ENCODE results near the gene PRDX5. TPM values are rescaled to one million over a fixed set of nuclear protein-coding genes. Genes with fewer than 3 reads are reported as not detected.

PRDX5 gene
- total and polyA plus RNA-seq, 4 donors, result 165 to 777 (median 374) TPM

GRCh38 chr11:64294774-64295173, 23.1 kb upstream of the PRDX5 start:
- Histone ChIP-seq H3K9ac (ENCODE audit: insufficient read depth in 1 of 2, low read length in 2 of 2) (no peak overlapping the region), H3K27ac (ENCODE audit: low read depth in 1 of 2, low read length in 1 of 2) (no peak overlapping the region), H3K27me3 (ENCODE audit: control insufficient read depth in 3 of 3, insufficient read depth in 3 of 3, low read length in 2 of 3) (peaks cover 0 to 80% (median 69%) of the 10 kb centered on the region in 3 donors), H3K4me1 (ENCODE audit: control insufficient read depth in 5 of 5, insufficient read depth in 5 of 5, low read length in 5 of 5) (peaks cover 0 to 20% (median 9%) of the 10 kb centered on the region in 5 donors), H3K36me3 (ENCODE audit: control insufficient read depth in 4 of 4, insufficient read depth in 4 of 4, low read length in 4 of 4) (no peaks in the 10 kb centered on the region), H3K4me3 (no peak overlapping the region), H3K9me3 (ENCODE audit: control insufficient read depth in 4 of 4, insufficient read depth in 3 of 4, low read length in 3 of 4) (peaks cover 0 to 5% (median 0%) of the 10 kb centered on the region in 4 donors)
- ATAC-seq (ENCODE audit: insufficient read depth, low FRiP score) (no peak), DNase-seq (no peak)
- TF ChIP-seq CTCF (IDR thresholded peaks at IDR 0.05; ENCODE audit: control extremely low read depth, extremely low read depth), result no peak
- 60 to 73% methylated on average over 3 of the region's 3 CpGs for WGBS, 2 donors

GRCh38 chr11:64295760-64296159, 22.2 kb upstream of the PRDX5 start:
- ATAC-seq (ENCODE audit: insufficient read depth, low FRiP score), result no peak
- Histone ChIP-seq H3K9me3 (ENCODE audit: control insufficient read depth in 4 of 4, insufficient read depth in 3 of 4, low read length in 3 of 4) (peaks cover 0 to 4% (median 0%) of the 10 kb centered on the region in 4 donors), H3K27me3 (ENCODE audit: control insufficient read depth in 3 of 3, insufficient read depth in 3 of 3, low read length in 2 of 3) (peaks cover 0 to 82% (median 71%) of the 10 kb centered on the region in 3 donors), H3K4me3 (no peak overlapping the region), H3K4me1 (ENCODE audit: control insufficient read depth in 5 of 5, insufficient read depth in 5 of 5, low read length in 5 of 5) (peaks cover 0 to 27% (median 10%) of the 10 kb centered on the region in 5 donors), H3K36me3 (ENCODE audit: control insufficient read depth in 4 of 4, insufficient read depth in 4 of 4, low read length in 4 of 4) (no peaks in the 10 kb centered on the region), H3K27ac (ENCODE audit: low read depth in 1 of 2, low read length in 1 of 2) (no peak overlapping the region), H3K9ac (ENCODE audit: insufficient read depth in 1 of 2, low read length in 2 of 2) (no peak overlapping the region)
- DNase-seq, result no peak
- TF ChIP-seq CTCF (IDR thresholded peaks at IDR 0.05; ENCODE audit: control extremely low read depth, extremely low read depth), result no peak
- WGBS, 2 donors, result 90 to 94% methylated on average over 4 of the region's 4 CpGs

GRCh38 chr11:64296236-64296635, 21.7 kb upstream of the PRDX5 start:
- WGBS, 2 donors, result 20 to 23% methylated on average over 1 of the region's 1 CpG
- no peak for ATAC-seq (ENCODE audit: insufficient read depth, low FRiP score)
- Histone ChIP-seq H3K9ac (ENCODE audit: insufficient read depth in 1 of 2, low read length in 2 of 2) (no peak overlapping the region), H3K27ac (ENCODE audit: low read depth in 1 of 2, low read length in 1 of 2) (no peak overlapping the region), H3K36me3 (ENCODE audit: control insufficient read depth in 4 of 4, insufficient read depth in 4 of 4, low read length in 4 of 4) (no peaks in the 10 kb centered on the region), H3K27me3 (ENCODE audit: control insufficient read depth in 3 of 3, insufficient read depth in 3 of 3, low read length in 2 of 3) (peaks cover 0 to 82% (median 72%) of the 10 kb centered on the region in 3 donors), H3K4me3 (no peak overlapping the region), H3K4me1 (ENCODE audit: control insufficient read depth in 5 of 5, insufficient read depth in 5 of 5, low read length in 5 of 5) (peaks cover 0 to 28% (median 10%) of the 10 kb centered on the region in 5 donors), H3K9me3 (ENCODE audit: control insufficient read depth in 4 of 4, insufficient read depth in 3 of 4, low read length in 3 of 4) (peaks cover 0 to 2% (median 0%) of the 10 kb centered on the region in 4 donors)
- TF ChIP-seq CTCF (IDR thresholded peaks at IDR 0.05; ENCODE audit: control extremely low read depth, extremely low read depth), result no peak
- DNase-seq, result no peak
